NCI-H460 (cell line): ENCODE data around the gene CRIM1. TPM values are rescaled to one million over a fixed set of nuclear protein-coding genes. Genes with fewer than 3 reads are reported as not detected.
"Not testable (repeated sequence)": the region's sequence is repeated elsewhere in the genome, so short reads cannot be mapped to it uniquely, and the experiment has no call there.

ENCODE experiments used
- DNase-seq: peaks from one replicate; pipeline ENCODE4 v3.0.0-alpha.2; 2016; ENCODE audit warnings: low read depth; ENCODE audit errors: extremely low read depth
- total RNA-seq: library from RNA; depleted of rRNA; stranded (reverse); fragments of >200 nt; shearing (Covaris generic); gene quantifications from 2 replicates; pipeline ENCODE4 v1.2.3, GENCODE V29; 2014

The CRIM1 gene
- total RNA-seq, 1 experiment from 2014 or later, result 117 TPM

DNA sequence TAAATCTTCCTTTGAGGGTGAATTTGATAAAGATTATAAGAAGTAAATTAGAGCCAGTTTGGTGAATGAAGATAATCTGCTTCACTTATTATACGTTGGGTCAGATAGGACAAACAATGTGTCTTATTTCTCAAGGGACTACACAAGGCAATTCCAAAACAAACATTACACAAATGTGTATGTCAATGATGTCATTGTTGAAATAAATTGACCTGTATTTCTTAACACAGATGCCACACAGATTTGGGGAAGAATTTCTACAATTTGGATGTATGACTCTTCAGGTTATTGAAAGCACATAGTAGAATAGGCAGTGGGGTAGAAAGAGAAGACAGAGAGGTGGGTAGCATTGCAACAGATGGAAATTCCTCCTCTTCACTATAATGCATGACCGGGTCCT lies 6.9 kb upstream of the CRIM1 start:
- DNase-seq, result no peak

DNA sequence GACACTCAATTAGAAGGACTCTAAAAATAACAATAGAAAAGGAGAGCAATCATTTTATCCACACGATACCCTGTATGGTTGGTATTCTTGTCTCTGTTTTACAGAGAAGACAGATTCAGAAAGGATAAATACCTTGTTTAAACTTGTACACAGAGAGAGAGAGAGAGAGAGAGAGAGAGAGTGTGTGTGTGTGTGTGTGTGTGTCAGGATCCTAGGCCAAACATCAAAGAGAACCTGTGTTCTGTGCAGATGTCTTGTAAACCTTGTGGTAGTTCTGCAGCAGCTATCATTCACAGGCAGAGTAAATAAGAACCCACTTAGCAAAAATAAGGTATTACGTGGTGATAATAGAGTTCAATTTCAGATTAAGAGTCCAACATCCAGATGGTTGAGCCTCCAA lies 4.3 kb upstream of the CRIM1 start:
- DNase-seq, result no peak

DNA sequence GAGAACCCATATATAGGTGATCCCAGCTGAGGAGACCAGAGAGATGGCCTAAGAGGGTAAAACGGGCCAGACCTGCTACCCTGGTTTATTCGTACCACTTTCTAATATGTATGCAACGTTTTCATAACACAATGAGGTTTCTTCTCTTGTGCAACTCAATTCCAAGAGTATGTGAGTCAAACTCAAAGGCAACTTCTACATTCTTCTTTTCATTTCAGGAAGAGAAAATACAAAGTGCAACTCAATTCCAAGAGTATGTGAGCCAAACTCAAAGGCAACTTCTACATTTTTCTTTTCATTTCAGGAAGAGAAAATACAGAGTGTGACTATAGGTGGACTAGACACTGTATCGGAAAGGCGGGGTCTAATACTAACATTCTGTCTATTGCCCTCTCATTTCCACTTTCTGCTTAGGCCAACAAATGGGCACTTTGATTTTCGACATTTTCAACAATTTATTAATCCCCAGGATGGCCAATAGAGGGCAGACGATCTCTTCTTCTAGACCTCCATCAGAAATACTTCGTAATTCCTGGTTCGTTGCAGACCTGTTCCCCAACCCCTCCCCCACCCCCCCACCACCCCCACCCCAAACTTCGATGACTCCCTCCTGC lies 3.7 kb upstream of the CRIM1 start:
- peak; percentile 60 for DNase-seq

DNA sequence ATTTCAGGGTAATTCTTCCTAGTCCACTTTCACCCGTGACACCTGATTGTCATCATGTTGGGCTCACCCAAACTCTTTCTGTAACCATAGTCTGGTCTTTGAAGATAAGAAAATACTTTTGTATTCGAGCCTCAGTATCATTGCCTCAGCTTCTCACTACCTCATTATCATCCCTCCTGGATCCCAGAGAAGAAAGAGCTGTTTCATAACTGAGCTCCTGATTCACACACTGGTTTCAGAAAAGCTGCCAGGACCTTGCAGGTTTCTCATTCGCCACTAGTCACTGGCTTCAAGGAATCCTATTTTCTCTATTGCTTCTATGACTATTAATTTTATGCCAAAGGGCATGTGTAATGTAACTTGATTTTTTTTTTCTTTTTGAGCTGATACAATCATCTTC lies 2.9 kb upstream of the CRIM1 start:
- DNase-seq, result no peak

DNA sequence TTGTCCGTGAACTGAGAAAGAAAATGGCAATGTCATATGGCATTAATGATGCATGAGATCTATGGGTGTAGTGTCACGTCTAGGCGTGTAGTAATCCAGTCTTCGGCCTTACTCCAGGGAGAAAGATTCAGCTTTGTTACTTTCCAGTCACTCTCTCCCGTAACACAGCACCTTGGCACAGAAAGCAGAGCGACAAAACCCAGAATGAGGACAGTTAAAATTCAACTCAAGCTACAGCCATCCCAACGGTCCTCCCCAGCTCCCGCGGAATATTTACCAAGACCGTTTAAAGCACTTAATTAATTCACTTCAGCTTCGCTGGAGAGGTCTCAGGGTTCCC lies 797 bp upstream of the CRIM1 start:
- DNase-seq, result no peak

DNA sequence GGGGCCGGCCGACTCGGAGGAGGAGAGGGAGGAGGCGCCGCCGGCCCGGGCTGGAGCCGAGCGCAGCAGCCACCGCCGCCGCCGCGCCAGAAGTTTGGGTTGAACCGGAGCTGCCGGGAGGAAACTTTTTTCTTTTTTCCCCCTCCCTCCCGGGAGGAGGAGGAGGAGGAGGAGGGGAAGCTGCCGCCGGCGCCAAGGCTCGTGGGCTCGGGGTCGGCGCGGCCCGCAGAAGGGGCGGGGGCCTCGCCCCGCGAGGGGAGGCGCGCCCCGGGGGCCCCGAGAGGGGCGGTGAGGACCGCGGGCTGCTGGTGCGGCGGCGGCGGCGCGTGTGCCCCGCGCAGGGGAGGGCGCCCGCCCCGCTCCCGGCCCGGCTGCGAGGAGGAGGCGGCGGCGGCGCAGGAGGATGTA lies 316 bp downstream of the CRIM1 start:
- no peak for DNase-seq

DNA sequence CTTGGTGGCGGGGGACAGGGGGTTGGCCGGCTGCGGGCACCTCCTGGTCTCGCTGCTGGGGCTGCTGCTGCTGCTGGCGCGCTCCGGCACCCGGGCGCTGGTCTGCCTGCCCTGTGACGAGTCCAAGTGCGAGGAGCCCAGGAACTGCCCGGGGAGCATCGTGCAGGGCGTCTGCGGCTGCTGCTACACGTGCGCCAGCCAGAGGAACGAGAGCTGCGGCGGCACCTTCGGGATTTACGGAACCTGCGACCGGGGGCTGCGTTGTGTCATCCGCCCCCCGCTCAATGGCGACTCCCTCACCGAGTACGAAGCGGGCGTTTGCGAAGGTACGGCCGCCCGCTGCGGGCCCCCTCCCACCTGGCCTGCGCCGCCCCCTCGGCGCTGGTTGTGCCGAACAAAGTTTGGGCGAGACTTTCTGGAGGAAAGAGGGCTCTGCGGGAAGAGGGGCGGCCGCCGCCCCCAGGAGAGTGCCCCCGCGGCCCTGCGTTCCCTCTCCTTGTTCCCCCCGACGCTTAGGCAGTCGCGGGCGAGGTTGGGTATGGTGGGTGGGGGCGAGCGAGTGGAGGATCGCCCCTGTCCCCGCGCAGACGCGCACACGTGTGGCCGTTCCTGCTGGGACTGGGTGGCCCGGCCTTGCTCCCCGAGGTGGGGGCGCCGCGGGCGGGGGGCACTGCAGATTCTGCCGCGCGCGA lies 866 bp downstream of the CRIM1 start:
- DNase-seq, result no peak

DNA sequence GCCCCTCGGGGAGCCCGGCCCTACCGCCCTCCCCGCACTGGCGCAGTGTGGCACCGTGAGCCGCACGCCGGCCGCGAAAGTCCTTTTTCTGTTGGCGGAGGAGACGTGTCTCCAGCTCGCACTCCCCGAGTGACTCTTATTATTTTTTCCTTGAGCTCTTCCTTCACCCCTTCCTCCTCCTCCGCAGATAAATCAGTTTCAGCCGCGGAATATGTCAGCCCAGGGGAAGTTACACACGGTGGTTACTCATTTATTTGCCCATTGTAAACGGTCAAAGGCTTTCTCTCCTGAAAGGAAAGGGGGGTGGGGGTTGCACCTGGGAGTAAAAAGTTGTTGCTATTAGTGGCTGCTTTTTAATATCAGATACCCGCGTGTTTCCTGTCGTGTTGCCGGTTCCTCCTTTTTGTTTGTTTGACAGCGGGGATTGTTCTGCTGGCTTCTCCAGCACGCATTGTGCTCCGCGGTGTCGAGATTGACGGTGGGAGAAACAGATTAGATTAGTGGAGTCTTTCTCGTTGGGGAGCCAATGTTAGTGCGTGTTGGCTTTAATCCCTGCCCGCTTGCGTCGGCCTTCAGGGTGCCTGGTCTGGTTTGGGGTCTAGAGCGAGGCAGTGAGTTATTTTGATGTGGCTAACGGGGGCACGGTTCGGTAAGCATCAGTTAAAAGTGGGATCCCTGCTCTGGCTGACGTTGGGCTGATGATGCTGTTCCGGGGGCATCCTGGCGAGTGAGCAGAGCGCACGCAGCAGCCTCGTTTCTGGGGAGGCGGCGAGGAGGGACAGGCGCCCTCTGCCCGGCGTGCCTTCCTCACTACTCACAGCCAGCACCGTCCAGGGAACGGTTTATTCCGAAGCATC lies 1.6 kb downstream of the CRIM1 start:
- peak; percentile 64 for DNase-seq

DNA sequence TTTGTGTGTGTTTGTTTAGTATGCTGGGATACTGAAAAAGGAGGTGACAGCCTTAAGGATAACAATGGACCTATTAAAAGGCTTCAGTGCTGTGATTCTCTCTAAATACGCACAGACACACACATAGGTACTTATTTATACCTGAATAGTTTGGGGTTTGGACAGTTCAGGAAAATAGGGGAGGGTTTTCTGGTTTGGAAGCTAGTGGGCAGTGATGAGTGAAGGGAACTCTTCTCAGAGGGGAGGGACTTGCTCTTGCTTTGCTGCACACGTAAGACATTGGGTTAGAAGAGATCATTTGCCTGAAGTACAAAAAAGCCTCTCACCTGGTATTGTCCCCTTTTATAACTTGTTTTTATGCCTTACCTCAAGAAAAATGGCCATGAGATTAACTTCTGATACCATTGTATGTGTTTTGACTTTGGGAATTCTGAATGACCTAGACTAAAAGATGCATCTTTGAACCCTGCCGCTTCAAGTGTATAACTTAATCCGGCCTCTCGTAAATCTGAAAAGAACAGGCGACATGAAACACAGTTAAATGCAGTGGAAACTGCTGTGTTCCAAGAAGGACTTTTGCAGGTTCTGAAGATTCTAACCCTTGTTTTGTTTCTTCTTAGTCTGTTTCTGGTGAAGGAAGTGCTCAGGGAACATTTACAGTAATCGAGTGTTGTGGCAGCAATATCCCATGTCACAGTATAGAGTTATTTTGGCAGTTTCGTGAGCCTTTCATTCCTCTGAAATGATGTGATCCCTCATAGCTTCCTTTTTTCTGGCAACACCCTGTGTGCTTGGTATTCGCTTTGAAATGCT lies 2.5 kb downstream of the CRIM1 start:
- DNase-seq, result peak; percentile 64

DNA sequence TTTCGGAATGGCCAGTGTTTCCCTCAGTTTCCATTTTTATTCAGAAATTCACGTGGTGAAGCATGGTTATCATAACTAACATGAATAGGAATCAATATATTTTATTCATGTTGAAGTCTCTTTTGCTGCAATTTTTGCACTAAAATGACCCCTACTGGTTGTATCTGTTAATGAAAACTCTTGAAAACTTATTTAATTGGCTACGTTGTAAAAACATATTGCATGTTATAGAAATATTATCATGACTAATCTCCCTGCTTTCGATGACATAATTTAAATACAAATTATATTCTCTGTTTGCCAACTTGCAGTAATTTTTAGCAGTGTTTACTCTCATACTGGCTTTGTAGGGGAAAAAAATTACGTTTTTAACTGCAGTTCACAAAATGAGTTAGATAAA lies 3.5 kb downstream of the CRIM1 start:
- DNase-seq, result no peak

DNA sequence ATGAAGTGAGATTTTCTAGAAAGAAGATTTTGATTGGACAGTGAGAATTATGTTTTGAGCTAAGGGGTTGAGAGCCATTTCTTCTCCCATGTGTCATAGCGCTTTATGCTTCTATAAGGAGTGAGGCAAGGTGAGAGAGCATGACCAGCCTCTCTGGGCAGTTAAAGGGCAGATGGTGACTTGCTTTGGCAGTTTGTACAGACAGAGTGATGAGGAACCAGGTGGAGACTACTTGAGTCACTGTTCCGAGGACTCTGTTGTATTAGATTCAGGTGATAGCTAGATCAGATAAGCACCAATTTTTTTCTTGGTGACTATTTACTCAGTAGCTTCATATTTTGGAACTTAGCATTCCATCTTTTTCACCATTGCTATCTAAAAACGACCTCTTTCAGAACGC lies 4.5 kb downstream of the CRIM1 start:
- no peak for DNase-seq

DNA sequence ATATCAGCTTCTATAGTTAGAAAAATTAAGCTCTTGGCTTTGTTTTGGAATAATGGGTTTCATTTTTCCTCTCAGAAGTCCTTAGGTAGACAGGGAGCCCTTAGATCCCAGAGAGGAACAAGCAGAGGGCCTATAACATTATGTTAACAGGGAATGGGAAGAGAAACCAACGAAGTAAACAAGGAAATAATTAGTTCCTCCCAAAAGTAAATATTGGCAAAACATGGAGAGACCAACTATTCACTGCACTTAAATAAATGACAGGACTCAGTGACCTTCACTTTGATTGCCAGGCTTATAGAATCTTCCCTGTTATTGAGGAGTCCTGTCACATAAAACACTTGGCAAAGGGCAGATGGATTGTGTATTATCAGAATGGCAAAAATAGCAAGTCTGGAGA lies 5.3 kb downstream of the CRIM1 start:
- no peak for DNase-seq

DNA sequence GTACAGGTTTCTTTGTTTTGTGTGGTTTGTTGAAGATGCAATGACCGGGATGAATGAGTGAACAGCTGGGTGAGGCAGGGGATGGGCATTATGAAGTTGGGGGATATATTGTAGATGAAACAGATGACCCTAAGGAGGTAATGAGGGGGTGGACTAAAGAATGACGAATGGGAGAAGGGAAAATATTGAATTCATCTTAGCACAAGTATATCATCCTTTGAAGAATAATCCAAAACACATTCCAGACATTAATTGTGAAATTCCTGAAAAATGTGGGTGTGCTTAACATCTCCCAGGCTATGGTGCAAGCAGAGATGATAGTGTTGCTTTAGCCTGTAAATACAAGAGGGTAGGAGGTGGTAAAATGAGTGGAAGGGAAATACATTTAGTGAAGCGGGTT lies 5.8 kb downstream of the CRIM1 start:
- peak; percentile 60 for DNase-seq

DNA sequence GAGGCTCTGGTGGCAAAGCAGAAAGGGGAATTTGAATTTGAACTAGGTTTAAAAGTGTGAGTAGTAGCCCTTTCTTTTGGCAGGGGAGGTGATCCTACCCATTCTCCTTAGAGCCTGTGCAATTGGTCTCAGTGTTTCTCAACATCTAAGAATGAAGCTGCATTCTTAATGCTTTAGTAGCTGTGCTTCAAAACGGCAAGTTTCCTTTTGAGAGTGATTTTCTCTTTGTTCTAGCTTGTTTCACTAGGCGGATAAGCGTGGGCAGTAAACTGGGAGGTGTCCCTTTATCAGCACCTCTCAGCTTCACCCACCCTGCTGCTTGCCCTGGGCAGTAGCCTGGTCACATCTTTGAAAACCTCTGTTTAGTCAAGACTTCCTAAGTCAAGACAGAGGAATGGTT lies 6.7 kb downstream of the CRIM1 start:
- DNase-seq, result no peak

DNA sequence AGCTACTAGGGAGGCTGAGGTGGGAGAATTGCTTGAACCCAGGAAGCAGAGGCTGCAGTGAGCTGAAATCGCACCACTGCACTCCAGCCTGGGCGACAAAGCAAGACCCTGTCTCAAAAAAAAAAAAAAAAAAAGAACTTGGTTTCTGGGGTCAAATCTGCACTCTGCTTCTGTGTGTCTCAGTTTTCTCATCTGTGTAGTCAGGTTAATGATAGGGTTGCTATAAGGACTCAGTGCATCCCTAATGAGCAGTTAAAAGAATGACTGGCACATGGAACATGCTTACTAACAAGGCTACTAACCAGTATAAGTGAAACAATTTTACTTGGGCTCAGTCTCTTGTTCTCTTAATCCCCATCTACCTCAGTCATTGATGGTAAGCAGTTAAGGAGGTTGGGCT lies 7.5 kb downstream of the CRIM1 start:
- not testable (repeated sequence) for DNase-seq

DNA sequence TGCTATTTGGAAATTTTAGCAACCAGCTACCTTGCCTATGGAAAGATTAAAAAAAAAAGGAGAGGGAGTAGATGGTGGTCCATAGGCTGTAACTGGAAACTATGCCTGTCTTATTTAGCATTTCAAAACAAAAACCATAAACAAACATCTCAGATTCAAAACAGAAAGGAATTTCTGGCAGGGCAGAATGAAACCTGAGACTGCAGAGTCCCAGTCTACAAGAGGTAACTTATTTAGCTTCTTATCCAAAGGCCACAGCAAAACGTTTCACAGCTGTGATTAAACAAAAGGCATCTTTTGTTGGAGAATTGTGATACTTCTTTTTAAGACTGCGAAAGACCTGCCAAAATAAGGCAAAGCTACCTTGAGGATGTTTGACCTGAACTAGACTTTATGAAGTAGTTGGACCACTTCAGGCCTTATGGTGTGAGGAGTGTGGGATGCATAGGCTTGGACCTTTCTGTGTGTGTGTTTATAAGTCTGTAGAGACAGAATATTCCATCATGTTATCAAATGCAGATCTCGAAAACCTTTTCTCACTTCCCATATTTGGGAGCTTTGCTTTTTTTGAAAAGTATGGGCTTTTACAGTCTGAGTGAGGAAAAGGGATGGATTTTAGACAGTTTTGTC lies 11.0 kb downstream of the CRIM1 start:
- no peak for DNase-seq

DNA sequence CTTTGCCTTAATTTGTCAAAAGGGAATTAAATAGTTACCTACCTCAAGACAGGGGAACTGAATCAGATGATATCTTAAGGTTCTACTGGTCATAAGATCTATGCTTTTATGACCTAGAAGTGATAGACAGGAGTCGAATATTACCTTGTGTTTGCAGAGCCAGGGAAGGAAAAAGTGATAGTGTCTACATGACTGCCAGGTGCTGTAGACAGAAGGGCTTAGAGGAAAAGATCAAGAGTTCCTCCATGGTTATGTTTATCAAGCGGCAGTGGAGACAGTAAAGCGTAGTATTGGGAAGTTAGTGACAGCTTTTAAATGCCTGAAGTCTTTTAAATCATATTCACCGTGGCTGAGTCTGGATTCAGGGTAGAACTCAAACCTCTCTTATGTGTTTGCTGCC lies 11.9 kb downstream of the CRIM1 start:
- DNase-seq, result no peak

DNA sequence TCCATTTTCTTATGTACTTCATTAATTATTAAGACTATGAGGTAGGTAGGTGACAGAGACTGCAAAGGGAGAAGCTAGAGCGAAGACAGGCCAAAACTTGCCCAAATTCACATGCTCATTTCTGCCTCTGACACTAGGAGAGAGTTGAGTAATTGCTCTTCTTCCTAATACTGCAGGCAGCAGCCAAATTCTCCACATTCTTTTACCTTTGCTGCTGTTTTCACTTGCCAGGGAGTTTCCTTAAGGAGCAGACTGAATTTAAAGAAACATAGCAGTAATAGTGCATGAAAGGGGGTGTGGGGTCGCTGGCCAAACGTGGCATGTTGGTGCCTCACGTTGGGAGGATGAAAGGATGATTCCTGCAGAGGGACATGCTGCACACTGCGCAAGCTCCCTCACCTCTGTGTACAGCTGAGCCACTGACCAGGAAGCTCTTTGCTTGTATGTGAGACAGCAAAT lies 12.3 kb downstream of the CRIM1 start:
- DNase-seq, result no peak

DNA sequence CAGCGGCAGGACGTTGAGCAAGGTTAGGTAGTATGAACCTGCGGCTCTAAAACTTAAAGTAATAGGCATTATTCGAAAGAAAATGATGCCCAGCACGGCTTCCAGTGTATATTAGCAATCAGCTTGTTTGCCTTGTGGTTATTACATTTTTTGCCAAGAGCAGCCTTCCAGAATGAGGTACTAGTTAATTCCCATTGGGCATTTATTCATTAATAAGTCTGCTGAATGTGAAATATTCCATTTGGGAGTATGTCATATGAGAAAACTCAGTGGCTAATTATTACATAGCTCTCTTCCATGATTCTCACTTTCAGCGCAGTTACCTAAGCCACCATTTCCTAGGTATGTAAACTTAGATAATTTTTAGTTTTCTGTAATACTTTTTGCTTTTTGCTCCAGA lies 12.9 kb downstream of the CRIM1 start:
- no peak for DNase-seq

DNA sequence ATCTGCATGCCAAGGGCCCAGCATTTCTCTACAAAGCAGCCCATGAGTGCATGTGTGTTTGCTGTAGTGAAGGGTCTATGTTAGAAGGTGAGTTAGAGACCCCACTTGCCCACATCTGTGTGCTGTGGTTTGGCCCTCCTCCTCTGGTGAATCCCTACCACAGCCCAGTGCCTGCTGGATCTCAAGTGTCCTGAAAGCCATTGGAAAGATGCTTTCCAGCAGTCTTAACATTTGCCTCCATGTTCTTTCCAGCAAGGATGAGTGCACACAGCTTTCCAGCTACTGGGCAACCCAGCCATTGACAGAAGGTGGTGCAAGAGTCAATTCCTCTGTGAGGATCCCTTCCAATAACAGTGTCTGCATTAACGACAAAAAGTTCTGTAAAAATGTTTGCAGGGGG lies 13.6 kb downstream of the CRIM1 start:
- no peak for DNase-seq

DNA sequence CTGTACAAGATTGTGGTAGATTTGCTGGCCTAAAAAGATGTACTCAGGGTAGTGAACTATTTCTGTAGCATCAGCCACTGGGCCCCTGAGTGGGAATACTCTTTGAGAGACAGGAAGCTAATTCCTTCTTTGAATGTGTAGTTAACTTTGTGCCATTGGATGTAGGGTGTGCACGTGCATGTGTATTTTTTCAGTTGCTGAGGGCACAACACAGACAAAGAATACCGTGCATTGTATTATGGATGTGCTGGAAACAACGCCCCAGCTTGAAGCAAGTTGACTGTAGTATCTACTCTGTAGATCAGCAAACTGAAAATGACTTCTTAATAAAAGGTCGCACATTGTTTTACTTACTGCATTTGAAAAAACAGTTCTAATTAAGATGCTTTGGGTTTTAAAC lies 14.1 kb downstream of the CRIM1 start:
- DNase-seq, result no peak
